Endometrial microvascular endothelial cells (primary cell): ENCODE results near the gene AIF1. TPM values are rescaled to one million over a fixed set of nuclear protein-coding genes. Genes with fewer than 3 reads are reported as not detected.

Experiments
- in situ Hi-C: cut with HindIII; loops from 2 replicates; pipeline ENCODE4 v1.10.0; 2017; ENCODE audit warnings: low sequenced_read_pairs, low pct_unique_long_range_greater_than_20kb; ENCODE audit errors: inconsistent ontology term
- total RNA-seq: library from RNA; depleted of rRNA; stranded (reverse); fragments of >200 nt; gene quantifications from one replicate; pipeline ENCODE4 v1.2.3, GENCODE V29; 2015; ENCODE audit errors: inconsistent ontology term

AIF1 gene
- total RNA-seq, 1 donor from 2014 or later: not detected

- in situ Hi-C loops: no loop called here
These were observed 887 bp upstream of the AIF1 start for GRCh38 chr6:31614075-31614619.

GRCh38 chr6:31615748-31616147 is 714 bp downstream of the AIF1 start:
- in situ Hi-C loops: no loop called here

- in situ Hi-C loops: no loop called here
These were observed 2.0 kb downstream of the AIF1 start for GRCh38 chr6:31617010-31617409.

- in situ Hi-C loops: no loop called here
These were observed 5.0 kb downstream of the AIF1 start for GRCh38 chr6:31619805-31620585.

GRCh38 chr6:31620586-31621319 is 5.7 kb downstream of the AIF1 start, which contains the start of gene PRRC2A:
PRRC2A (plus strand) TSS chr6:31620715; CDS start chr6:31622790, 2,075 bp downstream.
- in situ Hi-C loops: no loop called here

- in situ Hi-C loops: no loop called here
These were observed 6.4 kb downstream of the AIF1 start for GRCh38 chr6:31621320-31621939.

- in situ Hi-C loops: no loop called here
These were observed 7.0 kb downstream of the AIF1 start for GRCh38 chr6:31621991-31622390.

- in situ Hi-C loops: no loop called here
These were observed 7.7 kb downstream of the AIF1 start for GRCh38 chr6:31622684-31623091.

- in situ Hi-C loops: no loop called here
These were observed 9.0 kb downstream of the AIF1 start for GRCh38 chr6:31624070-31624469.

- in situ Hi-C loops: no loop called here
These were observed 11.9 kb downstream of the AIF1 start for GRCh38 chr6:31626952-31627351.

GRCh38 chr6:31627690-31628287 is 12.8 kb downstream of the AIF1 start:
- in situ Hi-C loops: no loop called here

- in situ Hi-C loops: no loop called here
These were observed 14.0 kb downstream of the AIF1 start for GRCh38 chr6:31629014-31629413.

GRCh38 chr6:31630177-31630934 is 15.3 kb downstream of the AIF1 start:
- in situ Hi-C loops: no loop called here

- in situ Hi-C loops: no loop called here
These were observed 16.2 kb downstream of the AIF1 start for GRCh38 chr6:31631209-31631608.

GRCh38 chr6:31631681-31632278 is 16.7 kb downstream of the AIF1 start:
- in situ Hi-C loops: no loop called here

- in situ Hi-C loops: no loop called here
These were observed 17.4 kb downstream of the AIF1 start for GRCh38 chr6:31632279-31632946.

- in situ Hi-C loops: no loop called here
These were observed 18.4 kb downstream of the AIF1 start for GRCh38 chr6:31633447-31633846.

GRCh38 chr6:31634131-31634530 is 19.1 kb downstream of the AIF1 start:
- in situ Hi-C loops: no loop called here
